ENCODE data around the gene AFAP1L2. TPM values are rescaled to one million over a fixed set of nuclear protein-coding genes. Genes with fewer than 3 reads are reported as not detected.

Gene AFAP1L2
- total and polyA plus RNA-seq, 2 donors (not counting 1 experiment from before 2014, with no cell fraction given), result 4.7 to 4.9 TPM

- H3K27me3 Mint-ChIP-seq, result peaks cover 19% of the 10 kb centered on the region
- Histone ChIP-seq H3K27ac (ENCODE audit: low read length in 2 of 2) (no peak overlapping the region), H3K27me3 (replicated peaks in 1 of 4; ENCODE audit: control extremely low read depth in 1 of 4, control insufficient read depth in 3 of 4, insufficient read depth in 4 of 4, low read length in 3 of 4) (peaks cover 0 to 10% (median 2%) of the 10 kb centered on the region in 4 experiments), H3K79me2 (ENCODE audit: control insufficient read depth, insufficient read depth, low read length) (no peaks in the 10 kb centered on the region), H3K4me3 (ENCODE audit: control extremely low read depth in 1 of 5, extremely low read depth in 1 of 5, insufficient read depth in 1 of 5, low read depth in 2 of 5, low read length in 4 of 5) (no peak overlapping the region), H3K9ac (ENCODE audit: low read length) (no peak overlapping the region), H4K20me1 (ENCODE audit: control insufficient read depth, insufficient read depth, low read length, poor library complexity, severe bottlenecking) (no peaks in the 10 kb centered on the region), H3K4me1 (ENCODE audit: control insufficient read depth in 2 of 2, insufficient read depth in 2 of 2, low read length in 2 of 2) (no peaks in the 10 kb centered on the region), H2AFZ (ENCODE audit: insufficient read depth, low read depth, low read length, poor library complexity, severe bottlenecking) (no peak overlapping the region), H3K4me2 (replicated peaks; ENCODE audit: low read depth, low read length, poor library complexity, severe bottlenecking) (no peak overlapping the region), H3K36me3 (replicated peaks in 1 of 2; ENCODE audit: control extremely low read depth in 1 of 2, control insufficient read depth in 1 of 2, extremely low read depth in 1 of 2, insufficient read depth in 2 of 2, low read length in 1 of 2) (no peaks in the 10 kb centered on the region), H3K9me3 (ENCODE audit: control extremely low read depth in 1 of 3, control insufficient read depth in 2 of 3, insufficient read depth in 1 of 3, low read length in 2 of 3) (peaks cover 0 to 1% (median 0%) of the 10 kb centered on the region in 3 donors)
- 100% methylated on average over 2 of the region's 4 CpGs for WGBS (ENCODE audit: insufficient coverage)
- ChIA-PET CTCF (no interaction called here), POLR2A (no interaction called here)
- H3K4me3 Mint-ChIP-seq, result no peak overlapping the region
- no peaks in the 10 kb centered on the region for H3K9me3 Mint-ChIP-seq (ENCODE audit: insufficient read depth)
- ATAC-seq (ENCODE audit: low read depth), result no peak
- TF ChIP-seq CTCF (IDR thresholded peaks at IDR 0.05) (no peak), EZH2 (IDR thresholded peaks at IDR 0.05; ENCODE audit: borderline replicate concordance, insufficient read depth, low read depth, low read length, poor library complexity, severe bottlenecking) (no peak)
- no peaks in the 10 kb centered on the region for H3K4me1 Mint-ChIP-seq
- intact Hi-C loops (cut with micrococcal nuclease), result no loop called here
- H3K27ac Mint-ChIP-seq, result no peak overlapping the region
- DNase-seq, result no peak
These were observed 24.7 kb downstream of the AFAP1L2 start for GRCh38 chr10:114379631-114380041.

GRCh38 chr10:114376523-114376922 lies 27.8 kb downstream of the AFAP1L2 start:
- no peak for TF ChIP-seq CTCF (IDR thresholded peaks at IDR 0.05)
- no peak for TF ChIP-seq EZH2 (IDR thresholded peaks at IDR 0.05; ENCODE audit: borderline replicate concordance, insufficient read depth, low read depth, low read length, poor library complexity, severe bottlenecking)
- Histone ChIP-seq H3K4me1 (ENCODE audit: control insufficient read depth in 2 of 2, insufficient read depth in 2 of 2, low read length in 2 of 2) (no peaks in the 10 kb centered on the region), H3K4me2 (replicated peaks; ENCODE audit: low read depth, low read length, poor library complexity, severe bottlenecking) (no peak overlapping the region), H3K27me3 (replicated peaks in 1 of 4; ENCODE audit: control extremely low read depth in 1 of 4, control insufficient read depth in 3 of 4, insufficient read depth in 4 of 4, low read length in 3 of 4) (peaks cover 0 to 9% (median 2%) of the 10 kb centered on the region in 4 experiments), H3K4me3 (ENCODE audit: control extremely low read depth in 1 of 5, extremely low read depth in 1 of 5, insufficient read depth in 1 of 5, low read depth in 2 of 5, low read length in 4 of 5) (no peak overlapping the region), H4K20me1 (ENCODE audit: control insufficient read depth, insufficient read depth, low read length, poor library complexity, severe bottlenecking) (no peaks in the 10 kb centered on the region), H3K9ac (ENCODE audit: low read length) (no peak overlapping the region), H3K9me3 (ENCODE audit: control extremely low read depth in 1 of 3, control insufficient read depth in 2 of 3, insufficient read depth in 1 of 3, low read length in 2 of 3) (peaks cover 0 to 1% (median 0%) of the 10 kb centered on the region in 3 donors), H3K36me3 (replicated peaks in 1 of 2; ENCODE audit: control extremely low read depth in 1 of 2, control insufficient read depth in 1 of 2, extremely low read depth in 1 of 2, insufficient read depth in 2 of 2, low read length in 1 of 2) (no peaks in the 10 kb centered on the region), H2AFZ (ENCODE audit: insufficient read depth, low read depth, low read length, poor library complexity, severe bottlenecking) (no peak overlapping the region), H3K27ac (ENCODE audit: low read length in 2 of 2) (no peak overlapping the region), H3K79me2 (ENCODE audit: control insufficient read depth, insufficient read depth, low read length) (no peaks in the 10 kb centered on the region)
- H3K4me1 Mint-ChIP-seq, result no peaks in the 10 kb centered on the region
- no peak for ATAC-seq (ENCODE audit: low read depth)
- ChIA-PET CTCF (no interaction called here), POLR2A (no interaction called here)
- no peak overlapping the region for H3K27ac Mint-ChIP-seq
- no CpG with 5 or more reads among the region's 2 CpGs for WGBS (ENCODE audit: insufficient coverage)
- no peak for DNase-seq
- H3K4me3 Mint-ChIP-seq, result no peak overlapping the region
- H3K27me3 Mint-ChIP-seq, result peaks cover 21% of the 10 kb centered on the region
- no peaks in the 10 kb centered on the region for H3K9me3 Mint-ChIP-seq (ENCODE audit: insufficient read depth)
- intact Hi-C loops (cut with micrococcal nuclease), result no loop called here
